B cell (primary cell): ENCODE results near the gene EXOC6B.
"Not testable (repeated sequence)": the region's sequence is repeated elsewhere in the genome, so short reads cannot be mapped to it uniquely, and the experiment has no call there.

ENCODE experiments used
- EZH2 ChIP-seq: IDR thresholded peaks from 2 replicates; pipeline ENCODE4 v1.6.1; 2012; ENCODE audit warnings: borderline replicate concordance, low read depth, mild to moderate bottlenecking, moderate library complexity, low read length; ENCODE audit not compliant: insufficient read depth, poor library complexity, severe bottlenecking
- TF ChIP-seq, protein P1 (sequence below): fragments of 200-600 bp; IDR thresholded peaks from one replicate; pipeline ENCODE4 v1.8.0; 2022; ENCODE audit warnings: antibody characterized with exemption, mild to moderate bottlenecking

DNA sequence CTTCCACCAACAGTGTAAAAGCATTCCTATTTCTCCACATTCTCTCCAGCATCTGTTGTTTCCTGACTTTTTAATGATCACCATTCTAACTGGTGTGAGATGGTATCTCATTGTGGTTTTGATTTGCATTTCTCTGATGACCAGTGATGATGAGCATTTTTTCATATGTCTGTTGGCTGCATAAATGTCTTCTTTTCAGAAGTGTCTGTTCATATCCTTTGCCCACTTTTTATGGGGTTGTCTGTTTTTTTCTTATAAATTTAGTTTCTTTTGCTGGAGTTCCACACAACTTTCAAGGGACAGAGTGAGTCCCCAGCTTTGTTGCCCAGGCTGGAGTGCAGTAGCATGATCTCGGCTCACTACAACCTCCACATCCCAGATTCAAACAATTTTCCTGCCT is 270.5 kb downstream of the EXOC6B start:
- TF ChIP-seq, protein P1, sequence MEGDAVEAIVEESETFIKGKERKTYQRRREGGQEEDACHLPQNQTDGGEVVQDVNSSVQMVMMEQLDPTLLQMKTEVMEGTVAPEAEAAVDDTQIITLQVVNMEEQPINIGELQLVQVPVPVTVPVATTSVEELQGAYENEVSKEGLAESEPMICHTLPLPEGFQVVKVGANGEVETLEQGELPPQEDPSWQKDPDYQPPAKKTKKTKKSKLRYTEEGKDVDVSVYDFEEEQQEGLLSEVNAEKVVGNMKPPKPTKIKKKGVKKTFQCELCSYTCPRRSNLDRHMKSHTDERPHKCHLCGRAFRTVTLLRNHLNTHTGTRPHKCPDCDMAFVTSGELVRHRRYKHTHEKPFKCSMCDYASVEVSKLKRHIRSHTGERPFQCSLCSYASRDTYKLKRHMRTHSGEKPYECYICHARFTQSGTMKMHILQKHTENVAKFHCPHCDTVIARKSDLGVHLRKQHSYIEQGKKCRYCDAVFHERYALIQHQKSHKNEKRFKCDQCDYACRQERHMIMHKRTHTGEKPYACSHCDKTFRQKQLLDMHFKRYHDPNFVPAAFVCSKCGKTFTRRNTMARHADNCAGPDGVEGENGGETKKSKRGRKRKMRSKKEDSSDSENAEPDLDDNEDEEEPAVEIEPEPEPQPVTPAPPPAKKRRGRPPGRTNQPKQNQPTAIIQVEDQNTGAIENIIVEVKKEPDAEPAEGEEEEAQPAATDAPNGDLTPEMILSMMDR, result not testable (repeated sequence)
- TF ChIP-seq EZH2, result not testable (repeated sequence)
